GM21576 (cell line): ENCODE measurements around the gene KLHL41.

Source experiments
- ATAC-seq: cut with Tn5 transposase; IDR thresholded peaks from one replicate; pipeline ENCODE4 v1.9.1; 2021; ENCODE audit warnings: mild to moderate bottlenecking, moderate library complexity; ENCODE audit not compliant: unreplicated experiment

Gene KLHL41

DNA sequence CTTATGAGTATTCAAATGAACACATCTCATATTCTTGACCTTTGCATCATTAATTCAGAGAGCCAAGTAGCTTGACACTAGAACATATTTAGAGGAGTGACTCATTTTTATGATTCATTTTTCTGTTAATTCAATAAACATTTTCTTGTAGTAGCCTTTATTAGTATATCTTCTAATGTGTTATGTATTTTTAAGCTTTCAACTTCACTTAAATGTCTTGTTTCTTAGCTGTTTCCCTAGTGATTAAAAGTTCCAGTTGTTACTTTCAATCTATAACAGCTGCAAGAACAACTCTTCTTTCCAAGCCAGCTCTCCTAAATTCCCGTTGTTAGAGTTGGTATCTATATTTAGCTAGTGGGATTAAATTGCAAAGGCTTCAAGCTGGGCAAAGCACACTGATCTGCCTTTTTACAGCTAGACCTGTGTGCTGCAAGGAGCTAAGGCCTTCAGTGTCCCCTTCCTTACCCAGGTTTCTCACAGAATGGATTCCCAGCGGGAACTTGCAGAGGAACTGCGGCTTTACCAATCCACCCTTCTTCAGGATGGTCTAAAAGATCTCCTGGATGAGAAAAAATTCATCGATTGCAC, at the start of gene KLHL41:
KLHL41 (plus strand) TSS at position 405 of the 588 bp plus-strand sequence; CDS start at position 482, 77 bp downstream.
- no peak for ATAC-seq

- no peak for ATAC-seq
These were observed 48.4 kb upstream of the KLHL41 start for GRCh38 chr2:169461143-169461542.

- no peak for ATAC-seq
These were observed 46.4 kb upstream of the KLHL41 start for GRCh38 chr2:169462896-169463695.

- no peak for ATAC-seq
These were observed 45.0 kb upstream of the KLHL41 start for GRCh38 chr2:169464466-169464865.

GRCh38 chr2:169464882-169465281, 44.6 kb upstream of the KLHL41 start:
- no peak for ATAC-seq

DNA sequence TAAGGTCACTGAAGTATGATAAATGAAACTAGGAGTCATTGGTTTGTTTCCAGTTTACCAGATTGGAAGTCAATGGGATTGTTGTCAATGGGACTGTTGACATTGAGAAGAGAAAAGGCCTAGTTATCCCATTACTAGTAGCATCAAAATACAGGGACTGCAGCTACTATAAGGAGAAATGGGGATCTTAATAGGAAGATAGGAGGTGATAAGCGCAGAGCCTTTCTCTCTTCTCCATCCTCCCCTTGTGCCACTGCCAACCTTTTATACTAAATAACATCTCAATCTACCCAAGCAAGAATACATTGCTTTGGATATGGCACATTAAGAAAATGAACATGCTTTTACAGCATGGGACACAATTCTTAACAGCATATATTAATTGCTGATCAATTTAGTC, 40.7 kb upstream of the KLHL41 start:
- ATAC-seq = no peak

GRCh38 chr2:169469952-169470572, 39.4 kb upstream of the KLHL41 start:
- ATAC-seq = no peak

- ATAC-seq = no peak
These were observed 37.3 kb upstream of the KLHL41 start for GRCh38 chr2:169472249-169472648.

DNA sequence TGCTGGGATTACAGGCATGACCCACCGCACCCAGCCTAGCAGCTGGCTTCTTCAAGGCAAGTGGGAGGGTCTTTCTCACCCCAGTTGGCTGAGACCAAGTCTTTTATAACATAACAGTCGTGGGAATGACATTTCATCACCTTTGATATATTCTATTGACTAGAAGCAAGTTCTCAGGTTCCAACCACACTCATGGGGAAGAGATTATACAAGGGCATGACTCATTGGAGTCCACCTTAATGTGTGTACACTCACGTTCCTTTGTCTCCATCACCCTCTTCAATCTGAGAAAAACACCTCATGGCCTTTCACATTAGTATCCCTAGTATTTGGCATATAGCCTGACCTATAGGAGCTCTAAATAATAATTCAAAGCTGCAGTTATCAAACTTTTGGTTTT, 33.0 kb upstream of the KLHL41 start:
- no peak for ATAC-seq

- ATAC-seq = no peak
These were observed 31.2 kb upstream of the KLHL41 start for GRCh38 chr2:169478339-169478738.

DNA sequence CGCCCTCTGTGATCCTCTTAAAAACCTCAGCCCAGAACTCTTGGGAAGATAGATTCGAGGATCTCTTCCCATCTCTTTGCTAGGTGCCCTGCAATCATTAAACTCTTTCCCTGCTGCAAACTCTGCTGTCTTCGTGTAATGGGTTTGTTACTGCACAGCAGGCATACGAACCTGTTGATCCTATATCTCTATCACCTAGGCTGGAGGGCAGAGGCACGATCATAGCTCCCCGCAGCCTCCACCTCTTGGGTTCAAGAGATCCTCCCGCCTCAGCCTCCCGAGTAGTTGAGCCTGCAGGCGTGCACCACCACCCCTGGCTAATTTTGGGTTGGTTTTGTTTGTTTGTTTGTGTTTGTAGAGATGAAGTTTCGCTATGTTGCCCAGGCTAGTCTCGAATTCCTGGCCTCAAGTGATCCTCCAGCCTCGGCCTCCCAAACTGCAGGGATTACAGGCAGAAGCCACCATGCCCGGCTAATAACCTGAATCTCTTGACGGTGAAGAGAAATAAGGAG, 30.7 kb upstream of the KLHL41 start:
- ATAC-seq = no peak

GRCh38 chr2:169479257-169480078, 30.0 kb upstream of the KLHL41 start, which contains the start of gene BBS5:
Gene BBS5 (plus strand): TSS chr2:169479494. CDS start chr2:169479554, 60 bp downstream.
- peak; percentile 93 for ATAC-seq

GRCh38 chr2:169480079-169480465, 29.4 kb upstream of the KLHL41 start:
- ATAC-seq = no peak

- no peak for ATAC-seq
These were observed 23.8 kb upstream of the KLHL41 start for GRCh38 chr2:169485650-169486138.

- ATAC-seq = no peak
These were observed 23.0 kb upstream of the KLHL41 start for GRCh38 chr2:169486487-169486886.

GRCh38 chr2:169490834-169491233, 18.7 kb upstream of the KLHL41 start:
- no peak for ATAC-seq

- no peak for ATAC-seq
These were observed 18.1 kb upstream of the KLHL41 start for GRCh38 chr2:169491378-169491777.

- ATAC-seq = no peak
These were observed 16.1 kb upstream of the KLHL41 start for GRCh38 chr2:169493360-169493759.

GRCh38 chr2:169495310-169495928, 14.1 kb upstream of the KLHL41 start:
- no peak for ATAC-seq

DNA sequence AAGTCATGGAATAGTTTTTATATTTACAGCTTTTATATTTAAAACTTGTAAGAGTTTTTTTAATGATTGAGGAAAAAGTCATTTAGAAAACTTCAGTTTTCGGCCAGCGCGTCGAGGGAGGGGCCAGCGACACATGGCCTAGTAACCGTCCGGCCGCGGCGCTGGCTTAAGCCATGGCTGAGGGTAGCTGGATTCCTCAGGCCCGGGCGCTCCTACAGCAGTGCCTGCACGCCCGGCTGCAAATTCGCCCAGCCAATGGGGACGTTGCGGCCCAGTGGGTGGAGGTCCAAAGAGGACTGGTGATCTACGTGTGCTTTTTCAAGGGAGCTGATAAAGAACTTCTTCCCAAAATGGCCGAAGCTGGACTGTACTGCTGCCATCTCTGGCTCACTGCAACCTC, 4.9 kb upstream of the KLHL41 start:
- no peak for ATAC-seq
